Right lobe of liver (tissue), 6 donors: Measurements from ENCODE around the gene SRPRA. TPM values are rescaled to one million over a fixed set of nuclear protein-coding genes. Genes with fewer than 3 reads are reported as not detected.
A peak's percentile ranks its signal among the peaks of the same experiment; 100 is the strongest.
"Not testable (repeated sequence)": the region's sequence is repeated elsewhere in the genome, so short reads cannot be mapped to it uniquely, and the experiment has no call there.

ENCODE experiments used
- ATAC-seq, 4 donors: fragments of 200-7000 bp; cut with Tn5 transposase; one replicate each; pipeline ENCODE4 v1.9.1; 2020; ENCODE audit warnings: mild to moderate bottlenecking in 4 of 4, moderate library complexity in 4 of 4
- DNase-seq, 3 donors: peaks; one replicate each; pipeline ENCODE4 v3.0.0-alpha.2; 2020
- H3K27ac ChIP-seq, 3 donors: fragments of 200-600 bp; one replicate each; pipeline ENCODE4 v1.8.0; 2022
- H3K27me3 ChIP-seq, 2 donors: fragments of 200-600 bp; one replicate each; pipeline ENCODE4 v1.8.0; 2022
- H3K36me3 ChIP-seq, 4 donors: fragments of 200-600 bp; sonication (generic) in 1 of 4; one replicate each; pipeline versions ENCODE4 v1.5.1 to v1.8.0; 2017 to 2022; ENCODE audit warnings: control low read depth in 1 of 4
- H3K4me1 ChIP-seq, 4 donors: fragments of 200-600 bp; sonication (generic) in 1 of 4; one replicate each; pipeline versions ENCODE4 v1.5.1 to v1.8.0; 2017 to 2022; ENCODE audit warnings: control low read depth in 1 of 4
- H3K4me3 ChIP-seq, 3 donors: fragments of 200-600 bp; one replicate each; pipeline ENCODE4 v1.8.0; 2022
- H3K9me3 ChIP-seq, 4 donors: fragments of 200-600 bp; sonication (generic) in 1 of 4; one replicate each; pipeline versions ENCODE4 v1.5.1 to v1.8.0; 2017 to 2022; ENCODE audit warnings: control low read depth in 1 of 4
- POLR2A ChIP-seq: fragments of 450-650 bp; IDR thresholded peaks from one replicate; pipeline ENCODE4 v1.6.1; 2017; ENCODE audit warnings: antibody characterized with exemption, mild to moderate bottlenecking
- WGBS: methylation state at CpG from one replicate; pipeline ENCODE4 v1.1.6; 2018; ENCODE audit warnings: low coverage, low lambda C conversion rate; ENCODE audit not compliant: insufficient coverage; ENCODE audit errors: missing lambda C conversion rate; 5-methylcytosine and 5-hydroxymethylcytosine counted together
- intact Hi-C, 2 donors: fragments of 100-400 bp; cut with DNase I; formaldehyde crosslinking; loops; one replicate each; pipeline versions ENCODE4 v1.11.2 to v1.14.1; 2022
- total RNA-seq, 6 experiments: library from RNA; depleted of rRNA in 2 of 6; stranded (reverse); fragments of >200 nt in 2 of 6; fragmentation: NEBNext Ultra II Directional in 3 of 6; extraction: Animal tissue kit (Norgen Biotek cat#: 25700) in 3 of 6; gene quantifications; one replicate each; pipeline versions ENCODE4 v1.1.0 to v1.2.4, GENCODE V29; 2016 to 2023
- TF ChIP-seq, protein P1 (sequence below), 4 donors: fragments of 200-600 bp in 3 of 4; fragments of 450-650 bp in 1 of 4; IDR thresholded peaks; one replicate each; pipeline versions ENCODE4 v1.5.1 to v1.8.0; 2016 to 2022; ENCODE audit warnings: antibody characterized with exemption in 4 of 4, mild to moderate bottlenecking in 2 of 4
- donor health status: DM: no; HTN: yes; CAD: no.
- donor health status: DM: no; HTN: no; CAD: no.
- donor health status: DM: no; HTN: no; CAD: no.
- donor health status: DM: no; HTN: yes; CAD: no.
- donor health status: DM: no; HTN: yes; CAD: no.

SRPRA gene
- total RNA-seq, 6 experiments from 2014 or later = 95.0 to 150 (median 122) TPM

DNA sequence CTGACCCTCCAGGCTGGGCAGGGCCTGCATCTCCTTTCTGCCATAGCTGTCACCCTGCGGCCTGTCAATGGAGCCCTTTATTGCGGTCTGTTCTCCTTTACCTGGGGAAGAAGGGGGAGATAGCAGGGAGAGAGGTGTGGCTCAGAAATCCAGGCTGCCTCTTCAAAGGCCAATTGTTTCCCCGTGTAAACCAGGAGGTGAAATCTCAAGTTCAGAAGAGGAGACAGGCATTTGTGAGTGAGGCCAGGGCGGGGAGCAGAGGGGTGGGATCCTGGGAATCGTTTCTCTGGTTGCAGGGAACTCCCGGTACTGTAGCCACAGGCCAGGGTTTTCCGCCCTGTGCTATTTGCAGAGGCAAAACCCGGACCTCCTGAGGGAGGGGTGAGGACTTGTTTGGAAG, 44.3 kb upstream of the SRPRA start:
- Histone ChIP-seq H3K27ac (no peak overlapping the region), H3K36me3 (no peaks in the 10 kb centered on the region), H3K4me1 (peaks cover 0 to 3% (median 0%) of the 10 kb centered on the region in 4 donors), H3K27me3 (no peaks in the 10 kb centered on the region), H3K9me3 (no peaks in the 10 kb centered on the region), H3K4me3 (no peak overlapping the region)
- 83% methylated on average over 3 of the region's 8 CpGs for WGBS
- intact Hi-C loops = loop anchor here (5.0 to 10.0 kb wide), 2 partner anchors 162 to 164 kb away; no protein-coding TSS in a partner anchor
- TF ChIP-seq, protein P1, sequence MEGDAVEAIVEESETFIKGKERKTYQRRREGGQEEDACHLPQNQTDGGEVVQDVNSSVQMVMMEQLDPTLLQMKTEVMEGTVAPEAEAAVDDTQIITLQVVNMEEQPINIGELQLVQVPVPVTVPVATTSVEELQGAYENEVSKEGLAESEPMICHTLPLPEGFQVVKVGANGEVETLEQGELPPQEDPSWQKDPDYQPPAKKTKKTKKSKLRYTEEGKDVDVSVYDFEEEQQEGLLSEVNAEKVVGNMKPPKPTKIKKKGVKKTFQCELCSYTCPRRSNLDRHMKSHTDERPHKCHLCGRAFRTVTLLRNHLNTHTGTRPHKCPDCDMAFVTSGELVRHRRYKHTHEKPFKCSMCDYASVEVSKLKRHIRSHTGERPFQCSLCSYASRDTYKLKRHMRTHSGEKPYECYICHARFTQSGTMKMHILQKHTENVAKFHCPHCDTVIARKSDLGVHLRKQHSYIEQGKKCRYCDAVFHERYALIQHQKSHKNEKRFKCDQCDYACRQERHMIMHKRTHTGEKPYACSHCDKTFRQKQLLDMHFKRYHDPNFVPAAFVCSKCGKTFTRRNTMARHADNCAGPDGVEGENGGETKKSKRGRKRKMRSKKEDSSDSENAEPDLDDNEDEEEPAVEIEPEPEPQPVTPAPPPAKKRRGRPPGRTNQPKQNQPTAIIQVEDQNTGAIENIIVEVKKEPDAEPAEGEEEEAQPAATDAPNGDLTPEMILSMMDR (IDR thresholded peaks at IDR 0.05) = no peak
- no peak for TF ChIP-seq POLR2A
- ATAC-seq (no peak), DNase-seq (no peak)

DNA sequence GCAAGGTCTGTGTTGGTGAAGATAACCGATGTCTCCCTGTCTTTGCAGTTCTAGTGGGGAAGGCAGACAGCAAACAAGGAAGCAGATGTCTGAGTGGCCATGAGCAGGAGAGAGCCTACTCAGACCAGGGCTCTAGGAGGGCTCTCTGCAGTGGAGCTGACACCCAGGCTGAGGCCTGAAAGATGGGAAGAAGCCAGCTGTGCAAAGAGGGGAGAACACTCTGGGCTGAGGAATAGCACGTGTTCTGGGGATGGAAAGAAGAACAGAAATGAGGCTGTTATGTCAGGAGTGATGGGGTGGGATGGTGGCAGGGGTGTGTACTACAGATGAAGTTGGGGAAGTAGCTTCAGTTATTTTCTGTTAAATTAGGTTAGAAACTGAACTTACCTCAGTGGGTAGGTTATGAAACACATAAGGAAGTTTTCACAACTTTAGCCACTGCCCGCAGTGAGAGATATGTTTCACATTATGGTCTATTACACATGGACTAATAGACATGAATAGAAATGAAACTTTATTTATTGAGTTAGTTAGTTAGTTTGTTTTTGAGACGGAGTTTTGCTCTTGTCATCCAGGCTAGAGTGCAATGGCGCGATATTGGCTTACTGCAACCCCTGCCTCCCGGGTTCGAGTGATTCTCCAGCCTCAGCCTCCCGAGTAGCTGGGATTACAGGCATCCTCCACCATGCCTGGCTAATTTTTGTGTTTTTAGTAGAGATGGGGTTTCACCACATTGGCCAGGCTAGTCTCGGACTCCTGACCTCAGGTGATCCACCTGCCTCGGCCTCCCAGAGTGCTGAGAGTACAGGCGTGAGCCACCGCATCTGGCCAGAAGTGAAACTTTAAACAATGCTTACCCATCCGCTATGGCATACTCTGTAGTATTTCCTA, 43.0 kb upstream of the SRPRA start:
- no peak for TF ChIP-seq POLR2A
- TF ChIP-seq, protein P1 (IDR thresholded peaks at IDR 0.05) = no peak
- Histone ChIP-seq H3K4me3 (no peak overlapping the region), H3K36me3 (no peaks in the 10 kb centered on the region), H3K9me3 (no peaks in the 10 kb centered on the region), H3K27ac (no peak overlapping the region), H3K27me3 (no peaks in the 10 kb centered on the region), H3K4me1 (peaks cover 0 to 3% (median 0%) of the 10 kb centered on the region in 4 donors)
- intact Hi-C loops = loop anchor here (5.0 to 10.0 kb wide), 2 partner anchors 163 to 166 kb away; no protein-coding TSS in a partner anchor
- no peak for DNase-seq
- WGBS = 66% methylated on average over 14 of the region's 14 CpGs
- peak; percentile 16 to 28 (median 19) for ATAC-seq

DNA sequence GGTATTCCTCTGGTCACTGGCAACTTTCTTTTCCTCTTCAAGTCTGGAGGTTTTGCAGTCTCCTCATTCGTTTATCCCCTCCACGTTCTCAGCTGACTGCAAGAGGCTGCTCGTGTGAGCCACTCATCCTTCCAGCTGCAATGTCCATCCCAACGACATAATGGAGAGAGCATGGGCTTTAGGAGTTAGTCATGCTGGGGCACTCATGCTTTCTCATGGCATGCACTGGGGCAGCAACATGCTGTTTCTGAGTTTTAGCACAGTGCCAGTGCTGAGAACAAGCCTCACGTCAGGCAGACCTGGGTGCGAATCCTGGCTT, 42.3 kb upstream of the SRPRA start:
- H3K4me3 ChIP-seq = no peak overlapping the region
- DNase-seq (no peak), ATAC-seq (no peak)
- no peaks in the 10 kb centered on the region for H3K36me3 ChIP-seq
- H3K9me3 ChIP-seq = no peaks in the 10 kb centered on the region
- peaks cover 0 to 3% (median 0%) of the 10 kb centered on the region in 4 donors for H3K4me1 ChIP-seq
- WGBS = 66% methylated on average over 6 of the region's 6 CpGs
- H3K27ac ChIP-seq = no peak overlapping the region
- TF ChIP-seq, protein P1 (IDR thresholded peaks at IDR 0.05) = no peak
- no peak for TF ChIP-seq POLR2A
- no peaks in the 10 kb centered on the region for H3K27me3 ChIP-seq
- intact Hi-C loops = loop anchor here (5.0 to 10.0 kb wide), 2 partner anchors 164 to 166 kb away; no protein-coding TSS in a partner anchor

DNA sequence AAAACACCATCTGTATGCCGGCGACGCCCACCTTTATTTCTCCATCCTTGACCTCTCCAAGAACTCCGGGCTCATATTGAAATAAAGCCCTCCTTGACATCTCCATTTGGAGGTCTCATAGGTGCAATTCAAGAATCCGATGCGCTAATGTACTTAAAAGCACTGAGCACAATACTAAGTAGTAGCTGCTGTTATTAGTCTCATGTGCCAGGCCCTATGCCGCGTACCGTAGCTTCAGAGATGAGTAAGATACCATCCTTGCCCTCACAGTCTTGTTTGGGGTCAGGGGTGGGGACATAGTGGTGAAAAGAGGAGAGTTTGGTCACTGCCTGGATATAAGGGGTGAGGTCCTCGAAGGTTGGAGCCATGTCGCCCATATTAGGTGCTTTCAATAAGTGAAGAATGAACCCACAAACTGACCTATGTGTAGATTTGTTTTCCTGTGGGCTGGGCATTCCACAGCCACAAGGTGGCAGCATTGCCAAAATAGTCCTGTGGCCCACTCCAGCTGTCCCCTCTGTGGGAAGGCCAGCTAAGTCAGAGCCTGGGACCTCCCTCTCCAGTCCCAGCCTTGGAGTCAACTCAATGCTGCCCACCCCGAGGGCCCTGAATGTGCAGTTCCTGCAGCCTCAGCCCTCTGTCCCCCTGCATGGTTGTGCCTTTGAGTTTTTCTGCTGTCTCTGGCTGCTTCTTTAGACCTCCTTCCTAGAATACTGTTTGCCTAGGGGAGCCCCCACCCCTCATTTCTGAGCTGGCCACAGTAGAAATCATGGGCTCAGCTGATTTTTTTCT, 41.7 kb upstream of the SRPRA start:
- 65% methylated on average over 12 of the region's 12 CpGs for WGBS
- Histone ChIP-seq H3K4me1 (peaks cover 0 to 3% (median 0%) of the 10 kb centered on the region in 4 donors), H3K9me3 (no peaks in the 10 kb centered on the region), H3K27me3 (no peaks in the 10 kb centered on the region), H3K27ac (no peak overlapping the region), H3K36me3 (no peaks in the 10 kb centered on the region), H3K4me3 (no peak overlapping the region)
- TF ChIP-seq POLR2A = no peak
- TF ChIP-seq, protein P1 (IDR thresholded peaks at IDR 0.05) = peak; percentile 86 to 94 (median 90)
- intact Hi-C loops = loop anchor here (5.0 to 10.0 kb wide), 2 partner anchors 164 to 167 kb away; no protein-coding TSS in a partner anchor
- DNase-seq (peak; percentile 69 to 76 (median 73)), ATAC-seq (peak; percentile 97 to 98 (median 98))

DNA sequence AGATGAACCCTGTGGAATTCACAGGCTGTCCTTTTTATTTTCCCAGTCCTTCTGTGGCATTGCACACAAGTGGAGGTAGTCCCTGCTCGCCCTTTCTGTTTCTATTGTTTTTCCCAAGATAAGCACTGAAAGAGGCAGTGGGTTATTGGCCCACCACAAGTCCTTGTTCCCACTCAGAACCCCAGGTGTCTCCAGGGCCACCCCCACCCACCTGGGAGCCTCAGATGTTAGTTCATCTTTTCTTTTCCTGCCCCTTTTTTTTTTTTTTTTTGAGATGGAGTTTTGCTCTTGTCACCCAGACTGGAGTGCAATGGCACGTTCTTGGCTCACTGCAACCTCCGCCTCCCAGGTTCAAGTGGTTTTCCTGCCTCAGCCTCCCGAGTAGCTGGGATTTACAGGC, 40.1 kb upstream of the SRPRA start:
- H3K9me3 ChIP-seq, ATAC-seq, H3K4me3 ChIP-seq, H3K27me3 ChIP-seq, H3K27ac ChIP-seq, intact Hi-C loops, H3K36me3 ChIP-seq: not testable (repeated sequence)
- DNase-seq = peak in 1 of 3 donors; percentile 4
- 78% methylated on average over 4 of the region's 4 CpGs for WGBS
- H3K4me1 ChIP-seq = peaks cover 0 to 11% (median 4%) of the 10 kb centered on the region in 4 donors
